ENCODE results near the gene PRSS2.

PRSS2 gene

DNA sequence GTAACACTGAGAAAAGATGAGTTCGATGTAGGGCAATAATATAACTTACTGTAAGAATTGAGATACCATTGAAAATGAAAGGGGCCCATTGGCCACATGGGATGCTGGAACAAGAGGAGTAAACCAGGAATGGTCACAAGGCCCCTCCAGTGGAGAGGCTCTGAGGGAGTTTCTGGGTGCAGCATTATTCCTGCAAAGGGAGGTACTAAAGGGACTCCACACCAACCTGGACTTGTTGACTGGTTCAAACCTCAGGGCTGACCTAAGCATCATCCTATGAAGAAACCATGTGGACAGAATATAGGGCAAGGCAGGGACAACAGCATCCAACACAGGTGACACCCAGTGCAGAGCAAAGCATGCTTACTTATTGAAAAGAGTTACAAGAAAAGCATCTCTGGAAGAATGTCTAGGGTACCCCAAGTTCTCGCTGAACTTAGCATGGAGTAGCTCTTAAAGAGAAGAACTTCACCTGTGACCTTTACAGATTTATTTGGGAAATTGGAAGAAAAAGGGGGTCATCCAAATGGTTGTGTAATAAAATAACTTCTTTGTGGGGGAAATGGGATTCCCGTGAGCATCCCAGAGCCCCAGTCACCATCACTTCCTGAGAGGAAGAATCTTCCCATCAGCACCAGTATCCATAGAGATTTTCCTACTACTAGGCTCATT is 34.7 kb downstream of the PRSS2 start:
- no peak for DNase-seq

GRCh38 chr7:142806022-142806356 is 35.2 kb downstream of the PRSS2 start:
- DNase-seq, result no peak

- no peak for DNase-seq
Observed at GRCh38 chr7:142806957-142807356, 36.2 kb downstream of the PRSS2 start.

- DNase-seq, result peak in 1 of 2 donors; percentile 59
Observed at GRCh38 chr7:142807855-142808460, 37.2 kb downstream of the PRSS2 start.

DNA sequence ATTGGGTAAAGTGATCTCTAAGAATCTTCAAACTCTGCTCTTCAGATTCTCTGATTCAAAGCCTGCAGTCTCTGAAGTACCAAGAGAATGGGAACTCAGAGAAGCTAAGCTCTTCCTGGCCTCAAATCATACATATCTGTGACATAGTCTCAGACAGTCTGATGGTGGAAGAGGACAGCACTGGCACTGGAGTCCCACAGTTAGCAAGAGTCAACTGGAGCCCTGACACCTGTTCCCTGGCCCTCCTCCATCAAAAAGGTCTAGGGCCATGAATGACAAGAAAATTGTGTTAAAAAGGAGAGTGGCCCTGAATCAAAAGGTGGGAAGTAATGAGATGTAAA is 37.7 kb downstream of the PRSS2 start:
- DNase-seq, result no peak

- DNase-seq, result peak; percentile 91 to 96
Observed at GRCh38 chr7:142808802-142809583, 38.2 kb downstream of the PRSS2 start.

DNA sequence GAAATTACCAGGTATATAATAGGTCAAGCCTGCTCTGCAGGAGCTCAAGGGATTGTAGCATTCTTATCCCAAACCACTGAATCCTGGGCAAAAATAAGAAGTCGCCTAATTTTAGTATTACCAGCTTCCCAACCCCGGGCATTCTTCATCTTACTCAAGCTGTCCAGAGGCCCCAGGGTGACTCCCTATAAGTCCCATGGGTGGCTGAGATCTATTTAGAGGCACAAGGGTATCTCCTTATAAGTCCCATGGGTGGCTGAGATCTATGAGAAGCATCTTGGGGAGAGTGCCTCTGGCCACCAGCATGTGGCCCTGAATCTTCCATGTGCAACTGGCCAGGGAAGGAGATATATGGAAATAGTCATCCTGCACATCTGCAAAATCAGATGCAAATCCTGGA is 38.9 kb downstream of the PRSS2 start:
- DNase-seq, result no peak

DNA sequence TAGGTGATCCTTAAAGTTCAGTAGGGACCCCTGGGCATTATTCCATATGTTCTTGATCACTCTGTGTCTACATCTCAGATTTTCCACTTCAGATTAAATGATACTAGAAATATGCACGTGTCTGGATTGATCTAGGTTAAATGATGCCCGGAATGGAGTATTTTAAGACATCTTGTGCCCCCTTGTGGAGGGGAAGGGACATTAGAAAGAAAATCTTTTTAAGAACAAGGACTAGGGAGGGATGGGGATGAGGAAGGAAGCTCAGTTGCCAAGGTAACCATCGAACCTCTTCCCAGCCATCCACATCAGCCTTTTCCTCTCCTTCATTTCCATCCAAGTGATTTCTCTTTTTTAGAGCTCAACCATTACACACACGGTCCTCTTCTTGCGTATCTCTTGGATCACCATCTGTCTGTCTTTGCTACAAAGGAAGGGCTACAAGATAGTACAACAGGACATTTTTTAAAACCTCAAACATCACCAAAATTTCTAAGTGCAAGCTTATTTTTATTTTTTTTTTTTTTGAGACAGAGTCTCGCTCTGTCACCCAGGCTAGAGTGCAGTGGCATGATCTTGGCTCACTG is 40.5 kb downstream of the PRSS2 start:
- DNase-seq, result no peak

GRCh38 chr7:142812437-142813215 is 41.9 kb downstream of the PRSS2 start:
- no peak for DNase-seq

GRCh38 chr7:142813226-142813625 is 42.5 kb downstream of the PRSS2 start:
- no peak for DNase-seq

- DNase-seq, result no peak
Observed at GRCh38 chr7:142813699-142814098, 42.9 kb downstream of the PRSS2 start.

GRCh38 chr7:142814451-142814850 is 43.7 kb downstream of the PRSS2 start:
- no peak for DNase-seq

- DNase-seq, result no peak
Observed at GRCh38 chr7:142815134-142815533, 44.4 kb downstream of the PRSS2 start.

- no peak for DNase-seq
Observed at GRCh38 chr7:142817506-142817905, 46.7 kb downstream of the PRSS2 start.

- DNase-seq, result no peak
Observed at GRCh38 chr7:142819530-142819929, 48.8 kb downstream of the PRSS2 start.

GRCh38 chr7:142822714-142823113 is 51.9 kb downstream of the PRSS2 start:
- no peak for DNase-seq

All from stimulated activated CD4-positive, alpha-beta T cell treated with anti-CD3 and anti-CD28 coated beads, Interleukin-2, amount 100 ng/mL, for 24 hours (primary cell).